ENCODE data around the gene TMF1.
A peak's percentile ranks its signal among the peaks of the same experiment; 100 is the strongest.

TMF1 gene

GRCh38 chr3:69079269-69080159 is 27.4 kb upstream of the TMF1 start:
- no peak for DNase-seq

GRCh38 chr3:69072928-69073327 is 20.8 kb upstream of the TMF1 start:
- DNase-seq, result no peak

GRCh38 chr3:69066121-69066520 is 14.0 kb upstream of the TMF1 start:
- no peak for DNase-seq

GRCh38 chr3:69065318-69065964 is 13.3 kb upstream of the TMF1 start:
- DNase-seq, result no peak

- DNase-seq, result no peak
Measured at GRCh38 chr3:69063636-69064035, 11.5 kb upstream of the TMF1 start.

DNA sequence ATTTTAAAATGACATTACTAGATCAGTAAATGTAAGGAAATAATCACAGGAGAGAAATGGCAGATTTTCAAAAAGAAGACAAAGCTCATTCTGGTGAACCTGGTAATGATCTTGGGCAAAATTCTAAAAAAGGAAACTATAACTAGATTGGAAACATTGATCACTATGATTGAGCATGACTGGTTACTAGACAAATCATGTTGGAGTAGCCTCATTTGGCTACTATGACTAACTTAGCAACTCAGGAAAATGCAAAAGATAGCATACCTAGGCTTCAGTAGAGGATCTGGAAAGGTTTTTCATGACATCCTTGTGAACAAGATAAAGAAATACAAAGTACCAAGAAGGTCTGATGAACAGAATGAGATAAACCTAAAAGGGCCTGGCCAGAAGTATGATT is 7.6 kb upstream of the TMF1 start:
- DNase-seq, result no peak

- DNase-seq, result no peak
Measured at GRCh38 chr3:69058947-69059224, 6.8 kb upstream of the TMF1 start.

DNA sequence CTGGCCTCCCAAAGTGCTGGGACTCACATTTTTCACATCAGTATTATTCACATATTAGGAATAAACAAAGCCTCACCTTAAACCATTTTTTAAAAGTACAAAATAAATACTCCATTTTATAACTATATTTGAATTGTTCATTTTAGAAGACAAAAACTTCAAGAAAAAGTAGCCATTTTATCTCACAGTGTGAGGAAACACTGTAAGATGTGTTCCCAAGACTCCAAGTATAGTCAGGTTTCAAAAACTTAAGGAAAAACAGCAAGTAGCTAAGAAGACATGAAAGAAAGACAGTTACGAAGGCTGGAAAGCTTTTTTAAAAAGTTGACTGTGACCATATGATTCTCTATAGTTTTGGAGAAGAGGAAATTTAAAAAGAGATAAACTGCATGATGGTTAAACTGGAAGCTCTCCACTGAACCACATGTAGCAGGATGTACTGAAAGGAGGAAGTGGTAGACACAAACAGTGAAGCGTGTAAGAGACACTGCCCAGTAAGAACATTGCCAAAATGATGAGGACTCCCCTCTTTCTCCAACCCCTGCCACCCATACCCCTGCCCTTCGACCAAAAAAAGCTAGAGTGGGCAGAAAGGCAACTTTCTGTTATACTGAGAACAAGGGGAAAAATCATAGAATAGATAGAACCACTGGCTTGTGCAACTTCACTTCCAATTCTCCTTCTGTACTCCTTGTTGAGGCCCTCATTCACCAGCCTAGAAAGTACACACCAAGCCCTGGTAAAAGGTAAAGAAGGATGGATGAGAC is 6.2 kb upstream of the TMF1 start:
- DNase-seq, result no peak

- DNase-seq, result no peak
Measured at GRCh38 chr3:69052472-69052898, 352 bp upstream of the TMF1 start.

- no peak for DNase-seq
Measured at GRCh38 chr3:69048990-69049389, 3.1 kb downstream of the TMF1 start.

DNA sequence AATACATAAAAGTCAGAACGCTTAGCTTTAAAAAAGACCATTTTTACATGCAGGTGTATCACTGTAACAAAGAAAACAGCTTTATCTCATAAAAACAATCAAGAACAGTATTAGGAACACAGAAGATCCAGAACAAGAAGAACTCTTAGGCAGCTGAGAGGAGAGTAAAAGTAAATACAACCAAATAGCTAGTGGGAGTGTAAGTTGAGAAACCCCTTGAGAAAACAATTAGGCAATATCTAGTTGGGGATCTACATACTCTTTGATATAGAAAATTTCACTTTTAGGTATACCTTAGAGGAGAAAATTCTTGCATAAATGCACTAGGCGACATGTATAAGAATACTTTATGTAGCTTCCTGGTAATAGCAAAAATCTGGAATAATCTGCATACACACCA is 7.5 kb downstream of the TMF1 start:
- DNase-seq, result no peak

- no peak for DNase-seq
Measured at GRCh38 chr3:69033470-69033869, 18.7 kb downstream of the TMF1 start.

- no peak for DNase-seq
Measured at GRCh38 chr3:69032737-69033136, 19.4 kb downstream of the TMF1 start.

DNA sequence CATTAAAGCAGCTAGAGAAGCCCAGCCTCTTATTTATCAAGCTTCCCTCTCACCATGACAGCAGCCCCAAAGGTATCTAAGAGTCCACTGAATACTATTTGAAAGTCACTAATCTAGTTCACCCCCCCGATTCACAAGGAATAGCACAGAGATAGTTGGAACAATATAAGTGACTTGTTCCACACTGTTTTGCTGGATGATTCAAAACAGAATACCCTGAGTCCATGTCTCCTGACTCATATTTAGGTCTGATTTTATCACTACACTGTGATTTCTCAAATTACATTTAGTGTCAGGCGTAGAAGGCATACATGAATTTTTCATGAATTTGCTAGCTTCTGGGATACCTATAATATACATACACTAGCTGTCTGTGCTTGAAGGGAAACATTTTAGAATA is 20.0 kb downstream of the TMF1 start:
- no peak for DNase-seq

DNA sequence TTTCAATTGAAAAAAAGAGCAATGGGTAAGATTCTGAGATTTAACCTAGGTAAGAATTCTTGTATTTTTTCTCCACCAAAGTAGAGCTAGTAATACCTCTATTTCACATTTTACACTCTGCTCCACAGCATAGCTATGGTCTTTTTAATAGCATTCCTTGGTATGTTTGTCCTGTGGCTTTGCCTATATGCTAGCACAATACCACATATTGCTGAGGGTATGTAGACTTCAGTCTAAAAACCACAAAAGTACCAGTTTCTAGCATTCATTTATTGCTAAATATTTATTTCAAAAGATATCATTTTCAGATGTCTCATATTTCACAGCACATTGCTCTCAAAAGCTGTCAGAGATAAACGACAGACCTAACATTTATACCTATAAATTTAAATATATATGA is 20.5 kb downstream of the TMF1 start:
- DNase-seq, result no peak

DNA sequence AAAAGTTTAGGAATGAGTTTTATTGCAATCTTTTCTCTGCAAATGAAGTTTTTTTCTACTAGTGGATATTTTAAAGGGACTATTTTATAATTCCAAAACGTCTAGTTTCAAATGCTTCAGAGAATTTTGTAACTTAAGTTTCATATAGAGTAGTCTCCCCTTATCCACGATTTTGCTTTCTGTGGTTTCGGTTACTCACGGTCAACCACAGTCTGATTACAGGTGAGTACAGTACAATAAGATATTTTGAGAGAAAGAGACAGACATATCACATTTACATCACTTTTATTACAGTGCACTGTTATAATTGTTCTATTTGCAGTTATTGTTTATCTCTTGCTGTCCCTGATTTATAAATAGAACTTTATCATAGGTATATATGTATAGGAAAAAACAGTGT is 31.3 kb downstream of the TMF1 start:
- DNase-seq, result no peak

GRCh38 chr3:69020424-69020823 is 31.7 kb downstream of the TMF1 start:
- no peak for DNase-seq

- DNase-seq, result no peak
Measured at GRCh38 chr3:69016901-69017300, 35.2 kb downstream of the TMF1 start.

GRCh38 chr3:69016102-69016501 is 36.0 kb downstream of the TMF1 start:
- no peak for DNase-seq

GRCh38 chr3:69014022-69014580 is 38.0 kb downstream of the TMF1 start:
- DNase-seq, result no peak

- peak; percentile 23 for DNase-seq
Measured at GRCh38 chr3:69013253-69014021, 38.7 kb downstream of the TMF1 start, which contains the start of gene EOGT. Gene EOGT, minus strand, starts transcription at chr3:69013684. Its CDS starts 3,838 bp downstream, at chr3:69009846.

GRCh38 chr3:69012800-69013252 is 39.3 kb downstream of the TMF1 start:
- no peak for DNase-seq

Data from DMS153 (cell line).